Liver (tissue), 9 donors: ENCODE data around the gene LARGE2. TPM values are rescaled to one million over a fixed set of nuclear protein-coding genes. Genes with fewer than 3 reads are reported as not detected.

ENCODE experiments used
- DNase-seq: peaks from one replicate; pipeline ENCODE4 v3.0.0-alpha.2; 2017; ENCODE audit warnings: low spot score
- H3K27ac ChIP-seq, 2 donors: one replicate each; pipeline ENCODE4 v1.7.0; 2013; ENCODE audit warnings: inconsistent platforms in 2 of 2, low read length in 2 of 2, control low read depth in 1 of 2, low read depth in 1 of 2, mild to moderate bottlenecking in 1 of 2
- H3K27me3 ChIP-seq, 4 donors: one replicate each; pipeline versions ENCODE4 v1.6.1 to v1.7.0; 2013; ENCODE audit warnings: low read length in 3 of 4, inconsistent platforms in 1 of 4, mild to moderate bottlenecking in 1 of 4, moderate library complexity in 1 of 4; ENCODE audit not compliant: control insufficient read depth in 4 of 4, insufficient read depth in 4 of 4
- H3K36me3 ChIP-seq, 4 donors: one replicate each; pipeline versions ENCODE4 v1.6.1 to v1.7.0; 2013; ENCODE audit warnings: low read length in 3 of 4, mild to moderate bottlenecking in 3 of 4, low read depth in 1 of 4, moderate library complexity in 1 of 4; ENCODE audit not compliant: control insufficient read depth in 4 of 4, insufficient read depth in 3 of 4
- H3K4me1 ChIP-seq, 4 donors: one replicate each; pipeline versions ENCODE4 v1.6.1 to v1.7.0; 2013; ENCODE audit warnings: low read length in 3 of 4, mild to moderate bottlenecking in 3 of 4, moderate library complexity in 1 of 4; ENCODE audit not compliant: control insufficient read depth in 4 of 4, insufficient read depth in 4 of 4
- H3K4me3 ChIP-seq, 3 donors: one replicate each; pipeline versions ENCODE4 v1.6.1 to v1.7.0; 2013; ENCODE audit warnings: low read length in 3 of 3, control low read depth in 1 of 3, low read depth in 1 of 3, mild to moderate bottlenecking in 1 of 3
- H3K9ac ChIP-seq, 2 donors: one replicate each; pipeline ENCODE4 v1.7.0; 2013; ENCODE audit warnings: low read length in 2 of 2, mild to moderate bottlenecking in 2 of 2, moderate library complexity in 2 of 2, control low read depth in 1 of 2, low read depth in 1 of 2
- H3K9me3 ChIP-seq, 4 donors: one replicate each; pipeline versions ENCODE4 v1.6.1 to v1.7.0; 2013; ENCODE audit warnings: low read length in 3 of 4; ENCODE audit not compliant: control insufficient read depth in 4 of 4
- EGR1 ChIP-seq, 2 donors: IDR thresholded peaks; 2 replicates each; pipeline ENCODE4 v1.6.1; 2016 to 2018; ENCODE audit warnings: antibody characterized with exemption in 2 of 2, low read depth in 2 of 2
- FOXA2 ChIP-seq: IDR thresholded peaks from 2 replicates; pipeline ENCODE4 v1.6.1; 2016; ENCODE audit warnings: antibody characterized with exemption
- HNF4A ChIP-seq, 2 donors: conservative IDR thresholded peaks; 2 replicates each; pipeline ENCODE4 v1.6.1; 2016; ENCODE audit warnings: antibody characterized with exemption in 2 of 2, mild to moderate bottlenecking in 2 of 2
- HNF4G ChIP-seq: IDR thresholded peaks from 2 replicates; pipeline ENCODE4 v1.6.1; 2016; ENCODE audit warnings: antibody characterized with exemption
- JUND ChIP-seq, 2 donors: IDR thresholded peaks; 2 replicates each; pipeline ENCODE4 v1.6.1; 2016; ENCODE audit warnings: antibody characterized with exemption in 2 of 2
- NR2F2 ChIP-seq: IDR thresholded peaks from 2 replicates; pipeline ENCODE4 v1.6.1; 2016; ENCODE audit warnings: antibody characterized with exemption
- RAD21 ChIP-seq, 2 donors: IDR thresholded peaks; 2 replicates each; pipeline ENCODE4 v1.6.1; 2016; ENCODE audit warnings: antibody characterized with exemption in 2 of 2, mild to moderate bottlenecking in 2 of 2
- SP1 ChIP-seq: IDR thresholded peaks from 2 replicates; pipeline ENCODE4 v1.6.1; 2018; ENCODE audit warnings: antibody characterized with exemption, mild to moderate bottlenecking
- TAF1 ChIP-seq: conservative IDR thresholded peaks from 2 replicates; pipeline ENCODE4 v1.6.1; 2016; ENCODE audit warnings: antibody characterized with exemption, mild to moderate bottlenecking
- YY1 ChIP-seq: IDR thresholded peaks from 2 replicates; pipeline ENCODE4 v1.6.1; 2016; ENCODE audit warnings: antibody characterized with exemption, mild to moderate bottlenecking
- WGBS: extraction: QIAGEN DNeasy Blood & Tissue Kit; methylation state at CpG from one replicate; pipeline ENCODE4 v1.1.7; 2013; 5-methylcytosine and 5-hydroxymethylcytosine counted together
- polyA plus RNA-seq, 2 donors: library from polyadenylated mRNA; stranded (reverse) in 1 of 2; unstranded in 1 of 2; fragments of 200-250 nt in 1 of 2; fragments of >200 nt in 1 of 2; fragmentation: Nextera tagmentation in 1 of 2; extraction: Ambion mirVana in 1 of 2; gene quantifications; one replicate each; pipeline versions ENCODE4 v1.2.1 to v1.2.3, GENCODE V29; 2013 to 2015
- total RNA-seq, 2 donors: library from RNA; depleted of rRNA; stranded (reverse); fragments of >200 nt; gene quantifications; one replicate each; pipeline ENCODE4 v1.2.3, GENCODE V29; 2014
- TF ChIP-seq, protein P1 (sequence below): IDR thresholded peaks from 2 replicates; pipeline ENCODE4 v1.6.1; 2016; ENCODE audit warnings: antibody characterized with exemption, mild to moderate bottlenecking
- TF ChIP-seq, protein P2 (sequence below): fragments of 150-350 bp; IDR thresholded peaks from 2 replicates; pipeline ENCODE4 v1.5.1; 2017; ENCODE audit warnings: improper control_type of control experiment, low read depth, low read length; ENCODE audit not compliant: missing input control
- TF ChIP-seq, protein P3 (sequence below): IDR thresholded peaks from 2 replicates; pipeline ENCODE4 v1.6.1; 2016; ENCODE audit warnings: antibody characterized with exemption
- TF ChIP-seq, protein P4 (sequence below): IDR thresholded peaks from 2 replicates; pipeline ENCODE4 v1.6.1; 2016; ENCODE audit warnings: antibody characterized with exemption
- TF ChIP-seq, protein P5 (sequence below): IDR thresholded peaks from 2 replicates; pipeline ENCODE4 v1.6.1; 2016; ENCODE audit warnings: antibody characterized with exemption
- donor health status: healthy.
- donor health status: healthy.
- donor health status: healthy.
- donor health status: healthy.
- donor health status: healthy.

Gene LARGE2
- total and polyA plus RNA-seq, 4 donors: 1.3 to 1.9 (median 1.5) TPM

DNA sequence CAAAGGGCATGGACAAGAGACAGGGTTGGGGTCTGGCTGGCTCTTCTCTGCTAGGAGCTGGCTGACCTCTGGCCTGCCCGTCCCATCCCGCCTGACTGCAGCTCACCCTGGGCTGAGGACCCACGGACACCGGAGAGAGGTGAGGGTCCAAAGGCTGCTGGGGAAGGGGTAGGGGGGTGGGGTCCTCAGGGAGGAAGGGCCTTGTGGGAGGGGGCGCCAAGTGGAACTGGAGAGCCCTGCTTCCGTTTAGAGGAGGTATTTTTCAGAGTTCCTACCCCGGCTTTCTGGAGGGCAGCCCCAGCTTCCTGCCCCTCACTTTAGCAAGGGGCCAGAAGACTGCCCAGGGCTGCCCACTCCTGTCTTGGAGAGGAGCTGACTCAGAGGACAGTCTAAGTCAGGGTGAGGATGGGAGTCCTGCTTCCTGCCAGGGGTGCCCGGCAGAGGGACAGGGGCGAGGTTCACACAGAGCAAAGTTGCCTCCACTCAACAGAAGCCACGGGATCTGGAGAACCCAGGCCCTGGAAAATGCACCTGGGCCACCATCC is 7.1 kb downstream of the LARGE2 start:
- DNase-seq: peak; percentile 33
- peaks cover 0 to 1% (median 0%) of the 10 kb centered on the region in 4 donors for H3K36me3 ChIP-seq
- peaks cover 7 to 17% (median 15%) of the 10 kb centered on the region in 4 donors for H3K4me1 ChIP-seq
- H3K9me3 ChIP-seq: no peaks in the 10 kb centered on the region
- 81% methylated on average over 10 of the region's 10 CpGs for WGBS
- H3K9ac ChIP-seq: no peak overlapping the region
- H3K27ac ChIP-seq: no peak overlapping the region
- TF ChIP-seq, protein P1, sequence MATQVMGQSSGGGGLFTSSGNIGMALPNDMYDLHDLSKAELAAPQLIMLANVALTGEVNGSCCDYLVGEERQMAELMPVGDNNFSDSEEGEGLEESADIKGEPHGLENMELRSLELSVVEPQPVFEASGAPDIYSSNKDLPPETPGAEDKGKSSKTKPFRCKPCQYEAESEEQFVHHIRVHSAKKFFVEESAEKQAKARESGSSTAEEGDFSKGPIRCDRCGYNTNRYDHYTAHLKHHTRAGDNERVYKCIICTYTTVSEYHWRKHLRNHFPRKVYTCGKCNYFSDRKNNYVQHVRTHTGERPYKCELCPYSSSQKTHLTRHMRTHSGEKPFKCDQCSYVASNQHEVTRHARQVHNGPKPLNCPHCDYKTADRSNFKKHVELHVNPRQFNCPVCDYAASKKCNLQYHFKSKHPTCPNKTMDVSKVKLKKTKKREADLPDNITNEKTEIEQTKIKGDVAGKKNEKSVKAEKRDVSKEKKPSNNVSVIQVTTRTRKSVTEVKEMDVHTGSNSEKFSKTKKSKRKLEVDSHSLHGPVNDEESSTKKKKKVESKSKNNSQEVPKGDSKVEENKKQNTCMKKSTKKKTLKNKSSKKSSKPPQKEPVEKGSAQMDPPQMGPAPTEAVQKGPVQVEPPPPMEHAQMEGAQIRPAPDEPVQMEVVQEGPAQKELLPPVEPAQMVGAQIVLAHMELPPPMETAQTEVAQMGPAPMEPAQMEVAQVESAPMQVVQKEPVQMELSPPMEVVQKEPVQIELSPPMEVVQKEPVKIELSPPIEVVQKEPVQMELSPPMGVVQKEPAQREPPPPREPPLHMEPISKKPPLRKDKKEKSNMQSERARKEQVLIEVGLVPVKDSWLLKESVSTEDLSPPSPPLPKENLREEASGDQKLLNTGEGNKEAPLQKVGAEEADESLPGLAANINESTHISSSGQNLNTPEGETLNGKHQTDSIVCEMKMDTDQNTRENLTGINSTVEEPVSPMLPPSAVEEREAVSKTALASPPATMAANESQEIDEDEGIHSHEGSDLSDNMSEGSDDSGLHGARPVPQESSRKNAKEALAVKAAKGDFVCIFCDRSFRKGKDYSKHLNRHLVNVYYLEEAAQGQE: no peak
- TF ChIP-seq HNF4A (conservative IDR thresholded peaks at IDR 0.05): no peak
- no peak for TF ChIP-seq FOXA2
- no peak for TF ChIP-seq RAD21 (IDR thresholded peaks at IDR 0.05)
- no peak overlapping the region for H3K4me3 ChIP-seq
- no peaks in the 10 kb centered on the region for H3K27me3 ChIP-seq

DNA sequence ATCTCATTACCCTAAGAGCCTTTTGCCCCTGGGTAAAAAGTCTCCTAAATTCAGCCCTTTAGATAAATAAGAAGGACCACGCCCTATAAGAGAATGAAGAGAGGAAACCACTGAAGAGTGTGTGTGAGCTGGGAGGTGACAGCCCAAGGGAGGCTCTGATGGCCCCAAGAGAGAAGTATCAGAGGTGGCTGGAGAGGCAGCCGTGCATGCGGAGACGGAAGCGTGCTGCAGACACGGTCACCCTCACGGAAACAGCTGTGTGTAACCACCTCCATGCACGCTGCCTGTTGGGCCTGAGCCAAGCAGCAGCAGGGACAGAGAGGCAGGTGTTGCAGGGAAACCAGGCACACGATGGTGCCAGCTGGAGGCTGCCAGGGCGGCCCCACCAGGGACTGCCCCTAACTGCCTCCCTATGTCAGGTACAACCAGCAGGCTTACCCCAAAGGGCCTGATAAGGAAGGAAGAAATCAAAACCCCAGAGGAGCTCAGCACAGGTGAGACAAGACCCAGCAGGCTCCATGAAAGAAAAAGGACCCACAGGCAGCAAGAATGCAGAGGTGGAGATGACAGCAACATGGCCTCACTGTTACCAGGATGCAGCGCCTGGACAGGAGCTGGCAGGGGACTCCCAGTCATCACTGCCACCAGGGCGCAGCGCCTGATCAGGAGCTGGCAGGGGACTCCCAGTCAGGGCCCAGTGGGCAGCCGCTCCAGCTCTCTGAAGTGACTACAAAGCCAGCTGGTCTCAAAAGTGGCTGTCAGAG is 7.8 kb downstream of the LARGE2 start:
- peaks cover 10 to 23% (median 20%) of the 10 kb centered on the region in 4 donors for H3K4me1 ChIP-seq
- 80% methylated on average over 14 of the region's 14 CpGs for WGBS
- no peaks in the 10 kb centered on the region for H3K27me3 ChIP-seq
- H3K27ac ChIP-seq: no peak overlapping the region
- peaks cover 0 to 5% (median 3%) of the 10 kb centered on the region in 4 donors for H3K36me3 ChIP-seq
- H3K4me3 ChIP-seq: no peak overlapping the region
- no peaks in the 10 kb centered on the region for H3K9me3 ChIP-seq
- no peak overlapping the region for H3K9ac ChIP-seq
- TF ChIP-seq, protein P2, sequence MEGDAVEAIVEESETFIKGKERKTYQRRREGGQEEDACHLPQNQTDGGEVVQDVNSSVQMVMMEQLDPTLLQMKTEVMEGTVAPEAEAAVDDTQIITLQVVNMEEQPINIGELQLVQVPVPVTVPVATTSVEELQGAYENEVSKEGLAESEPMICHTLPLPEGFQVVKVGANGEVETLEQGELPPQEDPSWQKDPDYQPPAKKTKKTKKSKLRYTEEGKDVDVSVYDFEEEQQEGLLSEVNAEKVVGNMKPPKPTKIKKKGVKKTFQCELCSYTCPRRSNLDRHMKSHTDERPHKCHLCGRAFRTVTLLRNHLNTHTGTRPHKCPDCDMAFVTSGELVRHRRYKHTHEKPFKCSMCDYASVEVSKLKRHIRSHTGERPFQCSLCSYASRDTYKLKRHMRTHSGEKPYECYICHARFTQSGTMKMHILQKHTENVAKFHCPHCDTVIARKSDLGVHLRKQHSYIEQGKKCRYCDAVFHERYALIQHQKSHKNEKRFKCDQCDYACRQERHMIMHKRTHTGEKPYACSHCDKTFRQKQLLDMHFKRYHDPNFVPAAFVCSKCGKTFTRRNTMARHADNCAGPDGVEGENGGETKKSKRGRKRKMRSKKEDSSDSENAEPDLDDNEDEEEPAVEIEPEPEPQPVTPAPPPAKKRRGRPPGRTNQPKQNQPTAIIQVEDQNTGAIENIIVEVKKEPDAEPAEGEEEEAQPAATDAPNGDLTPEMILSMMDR: no peak
- TF ChIP-seq NR2F2 (no peak), HNF4G (no peak), JUND (IDR thresholded peaks at IDR 0.05) (no peak), SP1 (no peak), EGR1 (IDR thresholded peaks at IDR 0.05; ENCODE audit: low read depth in 2 of 2) (no peak), TAF1 (no peak), HNF4A (conservative IDR thresholded peaks at IDR 0.05) (no peak), YY1 (no peak), RAD21 (IDR thresholded peaks at IDR 0.05) (no peak)
- TF ChIP-seq, protein P3, sequence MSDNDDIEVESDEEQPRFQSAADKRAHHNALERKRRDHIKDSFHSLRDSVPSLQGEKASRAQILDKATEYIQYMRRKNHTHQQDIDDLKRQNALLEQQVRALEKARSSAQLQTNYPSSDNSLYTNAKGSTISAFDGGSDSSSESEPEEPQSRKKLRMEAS: no peak
- TF ChIP-seq, protein P4, sequence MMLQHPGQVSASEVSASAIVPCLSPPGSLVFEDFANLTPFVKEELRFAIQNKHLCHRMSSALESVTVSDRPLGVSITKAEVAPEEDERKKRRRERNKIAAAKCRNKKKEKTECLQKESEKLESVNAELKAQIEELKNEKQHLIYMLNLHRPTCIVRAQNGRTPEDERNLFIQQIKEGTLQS: no peak
- TF ChIP-seq, protein P5, sequence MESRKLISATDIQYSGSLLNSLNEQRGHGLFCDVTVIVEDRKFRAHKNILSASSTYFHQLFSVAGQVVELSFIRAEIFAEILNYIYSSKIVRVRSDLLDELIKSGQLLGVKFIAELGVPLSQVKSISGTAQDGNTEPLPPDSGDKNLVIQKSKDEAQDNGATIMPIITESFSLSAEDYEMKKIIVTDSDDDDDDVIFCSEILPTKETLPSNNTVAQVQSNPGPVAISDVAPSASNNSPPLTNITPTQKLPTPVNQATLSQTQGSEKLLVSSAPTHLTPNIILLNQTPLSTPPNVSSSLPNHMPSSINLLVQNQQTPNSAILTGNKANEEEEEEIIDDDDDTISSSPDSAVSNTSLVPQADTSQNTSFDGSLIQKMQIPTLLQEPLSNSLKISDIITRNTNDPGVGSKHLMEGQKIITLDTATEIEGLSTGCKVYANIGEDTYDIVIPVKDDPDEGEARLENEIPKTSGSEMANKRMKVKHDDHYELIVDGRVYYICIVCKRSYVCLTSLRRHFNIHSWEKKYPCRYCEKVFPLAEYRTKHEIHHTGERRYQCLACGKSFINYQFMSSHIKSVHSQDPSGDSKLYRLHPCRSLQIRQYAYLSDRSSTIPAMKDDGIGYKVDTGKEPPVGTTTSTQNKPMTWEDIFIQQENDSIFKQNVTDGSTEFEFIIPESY: no peak
- DNase-seq: peak; percentile 33
